Caco-2 (cell line): Measurements from ENCODE around the gene GABRG3. TPM values are rescaled to one million over a fixed set of nuclear protein-coding genes. Genes with fewer than 3 reads are reported as not detected.

Source experiments
- BruUV-seq: library from RNA; stranded (reverse); fragments of 400-500 nt; replicated peaks from 2 replicates; lab custom pipeline; 2021; lab: Mats Ljungman, UMichigan
- CTCF ChIA-PET: fragments of 300-600 bp; sonication (Branson Sonifier 250); formaldehyde crosslinking; loops from one replicate; lab custom pipeline; 2022; ENCODE audit warnings: antibody characterized with exemption; lab: Charles Lee
- POLR2A ChIA-PET: fragments of 300-600 bp; sonication (Branson Sonifier 250); formaldehyde crosslinking; loops from one replicate; lab custom pipeline; 2022; ENCODE audit warnings: antibody characterized with exemption; lab: Charles Lee
- DNase-seq, 2 experiments: peaks; one replicate each; pipeline versions ENCODE4 v3.0.0 to v3.0.0-alpha.2; 2020 to 2022
- H3K27me3 ChIP-seq: replicated peaks from 2 replicates; pipeline ENCODE4 v1.6.0; 2011; ENCODE audit warnings: low read length; ENCODE audit not compliant: control insufficient read depth, insufficient read depth
- H3K36me3 ChIP-seq: 2 replicates; pipeline ENCODE4 v1.5.1; 2011; ENCODE audit warnings: low read length; ENCODE audit not compliant: control insufficient read depth, insufficient read depth
- H3K4me1 ChIP-seq: fragments of 250-450 bp; sonication (Bioruptor Pico); 2 replicates; pipeline ENCODE4 v1.5.1; 2020; ENCODE audit warnings: mild to moderate bottlenecking
- H3K4me3 ChIP-seq: 2 replicates; pipeline ENCODE4 v1.5.1; 2011; ENCODE audit warnings: low read depth, mild to moderate bottlenecking, control low read depth, low read length
- H3K9me3 ChIP-seq: fragments of 250-450 bp; sonication (Bioruptor Pico); 2 replicates; pipeline ENCODE4 v1.5.1; 2020; ENCODE audit warnings: mild to moderate bottlenecking, moderate library complexity
- H3K27ac Mint-ChIP-seq: one replicate; pipeline ENCODE4 v1.8.0; 2022; ENCODE audit warnings: mixed read lengths; ENCODE audit not compliant: unreplicated experiment
- H3K27me3 Mint-ChIP-seq: one replicate; pipeline ENCODE4 v1.8.0; 2022; ENCODE audit warnings: mixed read lengths; ENCODE audit not compliant: insufficient read depth, unreplicated experiment
- H3K36me3 Mint-ChIP-seq: one replicate; pipeline ENCODE4 v1.8.0; 2022; ENCODE audit warnings: mild to moderate bottlenecking, mixed read lengths; ENCODE audit not compliant: insufficient read depth, unreplicated experiment
- H3K4me1 Mint-ChIP-seq: one replicate; pipeline ENCODE4 v1.8.0; 2022; ENCODE audit warnings: low read depth, mixed read lengths; ENCODE audit not compliant: unreplicated experiment
- H3K4me3 Mint-ChIP-seq: one replicate; pipeline ENCODE4 v1.8.0; 2022; ENCODE audit warnings: mild to moderate bottlenecking, moderate library complexity, mixed read lengths; ENCODE audit not compliant: unreplicated experiment
- H3K9me3 Mint-ChIP-seq: one replicate; pipeline ENCODE4 v1.8.0; 2022; ENCODE audit warnings: mixed read lengths; ENCODE audit not compliant: unreplicated experiment
- intact Hi-C: fragments of 100-400 bp; cut with micrococcal nuclease; formaldehyde crosslinking; loops from one replicate; pipeline ENCODE4 v1.10.0; 2022; ENCODE audit not compliant: unreplicated experiment
- total RNA-seq: library from RNA; stranded (reverse); gene quantifications from 2 replicates; pipeline ENCODE4 v1.2.3, GENCODE V29; 2022
- TF ChIP-seq, protein P1 (sequence below), 2 experiments: fragments of 200-600 bp in 1 of 2; IDR thresholded peaks; 1 replicate in 1 of 2; 2 replicates in 1 of 2; pipeline versions ENCODE4 v1.5.1 to v1.8.0; 2011 to 2022; ENCODE audit warnings: antibody characterized with exemption in 1 of 2, control low read depth in 1 of 2, inconsistent platforms in 1 of 2, low read depth in 1 of 2, low read length in 1 of 2, mild to moderate bottlenecking in 1 of 2, moderate library complexity in 1 of 2; ENCODE audit not compliant: insufficient read depth in 1 of 2, severe bottlenecking in 1 of 2, unreplicated experiment in 1 of 2

GABRG3 gene
- total RNA-seq, 1 experiment from 2014 or later, result not detected

DNA sequence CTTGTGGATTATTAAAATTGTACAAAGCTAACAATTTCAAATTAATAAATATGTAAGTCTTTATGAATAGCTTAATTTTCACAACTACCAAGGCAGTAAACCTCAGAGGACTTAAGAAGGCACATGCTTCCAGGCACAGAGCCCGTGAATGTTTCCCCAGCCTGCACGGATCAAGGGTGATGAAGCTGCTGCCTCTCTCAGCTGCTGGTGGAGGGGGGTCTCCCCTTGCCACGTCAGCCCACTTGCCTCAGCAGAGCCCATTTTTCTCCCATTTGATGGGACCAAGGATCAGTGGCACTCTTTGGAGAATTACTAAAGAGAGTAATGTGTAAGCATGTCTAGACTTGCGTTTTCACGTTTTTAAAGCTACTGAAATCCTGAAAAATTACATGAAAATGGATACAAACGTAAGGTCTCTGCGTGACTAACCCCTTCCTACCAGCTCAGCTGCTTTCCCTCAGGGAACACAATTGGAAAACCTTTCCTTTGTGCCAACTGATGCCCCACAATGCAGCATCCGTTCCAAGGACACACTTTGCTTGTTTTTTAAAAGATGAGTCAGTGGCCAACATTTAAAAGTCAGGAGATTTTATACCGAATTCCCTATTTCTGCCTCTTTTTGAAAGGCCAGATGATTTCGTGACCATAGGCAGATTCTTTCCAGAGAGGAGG, 494.1 kb downstream of the GABRG3 start:
- Mint-ChIP-seq H3K36me3 (no peaks in the 10 kb centered on the region), H3K4me3 (no peak overlapping the region), H3K27ac (no peak overlapping the region), H3K27me3 (peaks cover 3% of the 10 kb centered on the region), H3K4me1 (no peaks in the 10 kb centered on the region), H3K9me3 (peaks cover 12% of the 10 kb centered on the region)
- intact Hi-C loops, result no loop called here
- CTCF ChIA-PET, result no interaction called here
- TF ChIP-seq, protein P1, sequence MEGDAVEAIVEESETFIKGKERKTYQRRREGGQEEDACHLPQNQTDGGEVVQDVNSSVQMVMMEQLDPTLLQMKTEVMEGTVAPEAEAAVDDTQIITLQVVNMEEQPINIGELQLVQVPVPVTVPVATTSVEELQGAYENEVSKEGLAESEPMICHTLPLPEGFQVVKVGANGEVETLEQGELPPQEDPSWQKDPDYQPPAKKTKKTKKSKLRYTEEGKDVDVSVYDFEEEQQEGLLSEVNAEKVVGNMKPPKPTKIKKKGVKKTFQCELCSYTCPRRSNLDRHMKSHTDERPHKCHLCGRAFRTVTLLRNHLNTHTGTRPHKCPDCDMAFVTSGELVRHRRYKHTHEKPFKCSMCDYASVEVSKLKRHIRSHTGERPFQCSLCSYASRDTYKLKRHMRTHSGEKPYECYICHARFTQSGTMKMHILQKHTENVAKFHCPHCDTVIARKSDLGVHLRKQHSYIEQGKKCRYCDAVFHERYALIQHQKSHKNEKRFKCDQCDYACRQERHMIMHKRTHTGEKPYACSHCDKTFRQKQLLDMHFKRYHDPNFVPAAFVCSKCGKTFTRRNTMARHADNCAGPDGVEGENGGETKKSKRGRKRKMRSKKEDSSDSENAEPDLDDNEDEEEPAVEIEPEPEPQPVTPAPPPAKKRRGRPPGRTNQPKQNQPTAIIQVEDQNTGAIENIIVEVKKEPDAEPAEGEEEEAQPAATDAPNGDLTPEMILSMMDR (IDR thresholded peaks at IDR 0.05; ENCODE audit: insufficient read depth in 1 of 2, low read depth in 1 of 2, low read length in 1 of 2, severe bottlenecking in 1 of 2, unreplicated experiment in 1 of 2), result no peak
- no peaks in the 10 kb centered on the region for H3K27me3 ChIP-seq
- H3K36me3 ChIP-seq, result no peaks in the 10 kb centered on the region
- H3K4me1 ChIP-seq, result no peaks in the 10 kb centered on the region
- POLR2A ChIA-PET, result no interaction called here
- no peak for DNase-seq
- H3K4me3 ChIP-seq, result no peak overlapping the region
- peaks cover 5% of the 10 kb centered on the region; the same call in 1 of the 2 replicates for H3K9me3 ChIP-seq
- BruUV-seq, result no TSS peak

DNA sequence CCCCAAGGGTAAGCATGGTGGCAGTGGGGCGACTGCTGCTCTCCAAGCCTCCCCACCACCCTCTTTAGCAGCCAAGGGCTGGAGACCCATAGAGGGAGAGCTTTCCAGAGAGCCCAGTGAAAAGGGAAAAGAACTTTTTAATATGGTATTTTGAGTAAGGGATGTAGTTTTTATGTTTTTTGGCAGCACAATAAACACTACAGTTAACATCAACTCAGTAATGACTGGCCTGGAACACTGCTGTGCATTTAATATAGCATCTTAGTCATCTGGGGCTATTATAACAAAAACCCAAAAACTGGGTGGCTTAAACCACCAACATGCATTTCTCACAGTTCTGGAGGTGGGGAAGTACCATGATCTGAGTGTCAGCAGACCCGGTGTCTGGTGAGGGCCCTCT, 495.8 kb downstream of the GABRG3 start:
- CTCF ChIA-PET, result no interaction called here
- TF ChIP-seq, protein P1 (IDR thresholded peaks at IDR 0.05; ENCODE audit: insufficient read depth in 1 of 2, low read depth in 1 of 2, low read length in 1 of 2, severe bottlenecking in 1 of 2, unreplicated experiment in 1 of 2), result no peak
- POLR2A ChIA-PET, result no interaction called here
- H3K4me3 ChIP-seq, result no peak overlapping the region
- no peak overlapping the region for H3K27ac Mint-ChIP-seq
- no peak for DNase-seq
- no peaks in the 10 kb centered on the region for H3K4me1 ChIP-seq
- intact Hi-C loops, result no loop called here
- H3K4me1 Mint-ChIP-seq, result no peaks in the 10 kb centered on the region
- no TSS peak for BruUV-seq
- H3K9me3 Mint-ChIP-seq, result peaks cover 6% of the 10 kb centered on the region
- H3K36me3 ChIP-seq, result no peaks in the 10 kb centered on the region
- H3K27me3 Mint-ChIP-seq, result peaks cover 3% of the 10 kb centered on the region
- H3K4me3 Mint-ChIP-seq, result no peak overlapping the region
- peaks cover 5% of the 10 kb centered on the region; the same call in 1 of the 2 replicates for H3K9me3 ChIP-seq
- H3K27me3 ChIP-seq, result no peaks in the 10 kb centered on the region
- no peaks in the 10 kb centered on the region for H3K36me3 Mint-ChIP-seq

DNA sequence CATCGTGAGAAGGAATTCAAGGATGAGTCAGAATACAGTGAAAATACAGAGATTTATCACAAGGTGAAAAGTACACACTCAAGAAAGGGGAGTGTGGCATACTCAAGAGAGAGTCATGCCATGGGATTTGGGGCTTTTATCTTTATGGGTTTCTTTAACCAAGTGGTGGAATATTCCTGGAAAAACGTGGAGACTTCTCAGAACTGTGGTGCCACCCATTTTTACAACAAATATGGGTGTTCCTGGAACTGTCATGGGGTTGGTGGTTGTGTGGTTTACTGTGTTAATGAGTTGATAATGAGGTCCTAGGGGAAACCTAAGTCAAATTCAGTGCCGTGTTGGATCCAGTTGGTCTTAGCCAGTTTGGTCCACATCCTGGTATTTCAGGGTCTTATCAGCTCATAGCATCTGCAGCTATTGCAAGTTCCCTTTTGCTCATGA, 497.2 kb downstream of the GABRG3 start:
- intact Hi-C loops, result no loop called here
- no peak for DNase-seq
- no peaks in the 10 kb centered on the region for H3K36me3 ChIP-seq
- H3K9me3 ChIP-seq, result no peaks in the 10 kb centered on the region
- H3K4me1 ChIP-seq, result no peaks in the 10 kb centered on the region
- H3K27me3 ChIP-seq, result no peaks in the 10 kb centered on the region
- ChIA-PET CTCF (no interaction called here), POLR2A (no interaction called here)
- Mint-ChIP-seq H3K4me3 (no peak overlapping the region), H3K27me3 (no peaks in the 10 kb centered on the region), H3K27ac (no peak overlapping the region), H3K4me1 (no peaks in the 10 kb centered on the region), H3K36me3 (no peaks in the 10 kb centered on the region), H3K9me3 (no peaks in the 10 kb centered on the region)
- BruUV-seq, result no TSS peak
- no peak overlapping the region for H3K4me3 ChIP-seq
- TF ChIP-seq, protein P1 (IDR thresholded peaks at IDR 0.05; ENCODE audit: insufficient read depth in 1 of 2, low read depth in 1 of 2, low read length in 1 of 2, severe bottlenecking in 1 of 2, unreplicated experiment in 1 of 2), result no peak
